Gastrocnemius medialis (tissue), 4 donors: ENCODE results near the gene OXCT2. TPM values are rescaled to one million over a fixed set of nuclear protein-coding genes. Genes with fewer than 3 reads are reported as not detected.

Experiments
- ATAC-seq, 2 donors: fragments of 150-250 bp; one replicate each; pipeline ENCODE4 v1.9.1; 2016
- DNase-seq, 2 donors: peaks; one replicate each; pipeline ENCODE4 v3.0.0-alpha.2; 2019
- H3K27ac ChIP-seq, 4 donors: fragments of 200-600 bp; sonication (generic); 1 replicate in 1 of 4; 2 replicates in 3 of 4; pipeline ENCODE4 v1.5.1; 2016 to 2018; ENCODE audit warnings: mild to moderate bottlenecking in 2 of 4, moderate library complexity in 1 of 4
- H3K27me3 ChIP-seq, 3 donors: fragments of 200-600 bp; sonication (generic) in 2 of 3; 1 replicate in 1 of 3; 2 replicates in 2 of 3; pipeline versions ENCODE4 v1.5.1 to v1.6.0; 2016 to 2019; ENCODE audit warnings: mild to moderate bottlenecking in 1 of 3, moderate library complexity in 1 of 3
- H3K36me3 ChIP-seq, 2 donors: fragments of 200-600 bp; sonication (generic) in 1 of 2; one replicate each; pipeline ENCODE4 v1.5.1; 2017 to 2018
- H3K4me1 ChIP-seq, 2 donors: fragments of 200-600 bp; sonication (generic) in 1 of 2; one replicate each; pipeline ENCODE4 v1.5.1; 2016 to 2017; ENCODE audit warnings: mild to moderate bottlenecking in 2 of 2
- H3K4me3 ChIP-seq, 4 donors: fragments of 200-600 bp; sonication (generic) in 3 of 4; 1 replicate in 1 of 4; 2 replicates in 3 of 4; pipeline ENCODE4 v1.5.1; 2016 to 2019; ENCODE audit warnings: mild to moderate bottlenecking in 2 of 4
- H3K9me3 ChIP-seq, 3 donors: fragments of 200-600 bp; sonication (generic) in 2 of 3; 1 replicate in 1 of 3; 2 replicates in 2 of 3; pipeline ENCODE4 v1.5.1; 2016 to 2019
- CTCF ChIP-seq, 5 experiments: fragments of 450-650 bp in 3 of 5; fragments of 200-600 bp in 2 of 5; sonication (generic) in 2 of 5; IDR thresholded peaks in 4 of 5; conservative IDR thresholded peaks in 1 of 5; 1 replicate in 4 of 5; 2 replicates in 1 of 5; pipeline ENCODE4 v1.5.1; 2016 to 2019; ENCODE audit warnings: antibody characterized with exemption in 5 of 5, mild to moderate bottlenecking in 3 of 5, moderate library complexity in 3 of 5
- POLR2A ChIP-seq, 2 donors: fragments of 450-650 bp; IDR thresholded peaks; one replicate each; pipeline ENCODE4 v1.6.1; 2017; ENCODE audit warnings: antibody characterized with exemption in 2 of 2, mild to moderate bottlenecking in 2 of 2, moderate library complexity in 2 of 2
- in situ Hi-C, 4 donors: fragments of 200-750 bp; cut with MboI; loops; one replicate each; pipeline versions ENCODE4 v1.15.0 to v1.8.0; 2017; ENCODE audit warnings: low sequenced_read_pairs in 4 of 4
- intact Hi-C: fragments of 100-400 bp; cut with DNase I; formaldehyde crosslinking; loops from one replicate; pipeline ENCODE4 v1.15.1; 2023; ENCODE audit warnings: low total_unique reads
- total RNA-seq, 4 donors: library from RNA; depleted of rRNA; stranded (reverse); fragments of >200 nt; gene quantifications; one replicate each; pipeline versions ENCODE4 v1.1.0 to v1.2.3, GENCODE V29; 2016

OXCT2 gene
- total RNA-seq, 4 donors from 2014 or later = 0.86 TPM; not detected in 3

- intact Hi-C loops = no loop called here
- ATAC-seq = no peak
- no peak for DNase-seq
- H3K4me3 ChIP-seq = no peak overlapping the region
- TF ChIP-seq CTCF (IDR thresholded peaks at IDR 0.05 in 4 of 5, conservative IDR thresholded peaks at IDR 0.05 in 1 of 5) (no peak), POLR2A (IDR thresholded peaks at IDR 0.05) (no peak)
- peaks cover 0 to 10% of the 10 kb centered on the region in 2 donors for H3K36me3 ChIP-seq
- H3K27me3 ChIP-seq = no peaks in the 10 kb centered on the region
- no peaks in the 10 kb centered on the region for H3K9me3 ChIP-seq
- in situ Hi-C loops = no loop called here
- no peak overlapping the region for H3K27ac ChIP-seq
- H3K4me1 ChIP-seq = peaks cover 21 to 36% of the 10 kb centered on the region in 2 donors
These were observed 35.4 kb downstream of the OXCT2 start for GRCh38 chr1:39735731-39736130.

- peak; percentile 90 to 97 for ATAC-seq
- H3K27me3 ChIP-seq = peaks cover 9 to 14% (median 12%) of the 10 kb centered on the region in 3 donors
- in situ Hi-C loops = no loop called here
These were observed 38.0 kb downstream of the OXCT2 start for GRCh38 chr1:39733161-39733560.

GRCh38 chr1:39732730-39733129 lies 38.4 kb downstream of the OXCT2 start:
- intact Hi-C loops = no loop called here
- H3K27me3 ChIP-seq = peaks cover 12 to 19% (median 15%) of the 10 kb centered on the region in 3 donors

More at GRCh38 chr1:39733161-39733560, 38.0 kb downstream of the OXCT2 start:
- Histone ChIP-seq H3K4me1 (peaks cover 6 to 18% of the 10 kb centered on the region in 2 donors), H3K4me3 (no peak overlapping the region), H3K9me3 (no peaks in the 10 kb centered on the region), H3K36me3 (no peaks in the 10 kb centered on the region), H3K27ac (peak overlapping the region; percentile 43 to 70 (median 58))
- peak; percentile 52 to 62 for DNase-seq
- intact Hi-C loops = no loop called here
- TF ChIP-seq CTCF (IDR thresholded peaks at IDR 0.05 in 4 of 5, conservative IDR thresholded peaks at IDR 0.05 in 1 of 5) = no peak
- TF ChIP-seq POLR2A (IDR thresholded peaks at IDR 0.05) = peak; percentile 31 to 65

GRCh38 chr1:39729842-39730241 lies 41.3 kb downstream of the OXCT2 start:
- H3K9me3 ChIP-seq = no peaks in the 10 kb centered on the region
- intact Hi-C loops (no loop called here), in situ Hi-C loops (no loop called here)
- TF ChIP-seq CTCF (IDR thresholded peaks at IDR 0.05 in 4 of 5, conservative IDR thresholded peaks at IDR 0.05 in 1 of 5) (no peak), POLR2A (IDR thresholded peaks at IDR 0.05) (no peak)
- no peaks in the 10 kb centered on the region for H3K36me3 ChIP-seq
- H3K4me1 ChIP-seq = peaks cover 6 to 18% of the 10 kb centered on the region in 2 donors
- H3K27ac ChIP-seq = no peak overlapping the region
- ATAC-seq (no peak), DNase-seq (no peak)
- no peak overlapping the region for H3K4me3 ChIP-seq
- peaks cover 15 to 23% (median 23%) of the 10 kb centered on the region in 3 donors for H3K27me3 ChIP-seq

More at GRCh38 chr1:39732730-39733129, 38.4 kb downstream of the OXCT2 start:
- Histone ChIP-seq H3K4me1 (peaks cover 6 to 18% of the 10 kb centered on the region in 2 donors), H3K9me3 (no peaks in the 10 kb centered on the region), H3K36me3 (no peaks in the 10 kb centered on the region), H3K4me3 (no peak overlapping the region), H3K27ac (peak overlapping the region; percentile 43 to 70 (median 58))
- peak; percentile 22 to 30 for ATAC-seq
- DNase-seq = no peak
- TF ChIP-seq CTCF (IDR thresholded peaks at IDR 0.05 in 4 of 5, conservative IDR thresholded peaks at IDR 0.05 in 1 of 5) (no peak), POLR2A (IDR thresholded peaks at IDR 0.05) (no peak)
- in situ Hi-C loops = no loop called here

GRCh38 chr1:39729030-39729429 lies 42.1 kb downstream of the OXCT2 start:
- in situ Hi-C loops (no loop called here), intact Hi-C loops (no loop called here)
- Histone ChIP-seq H3K36me3 (no peaks in the 10 kb centered on the region), H3K4me1 (peaks cover 6 to 14% of the 10 kb centered on the region in 2 donors), H3K4me3 (no peak overlapping the region), H3K9me3 (no peaks in the 10 kb centered on the region), H3K27me3 (peaks cover 15 to 23% (median 23%) of the 10 kb centered on the region in 3 donors), H3K27ac (no peak overlapping the region)
- DNase-seq (no peak), ATAC-seq (no peak)
- TF ChIP-seq CTCF (IDR thresholded peaks at IDR 0.05 in 4 of 5, conservative IDR thresholded peaks at IDR 0.05 in 1 of 5) (no peak), POLR2A (IDR thresholded peaks at IDR 0.05) (no peak)
